Neural crest cell (in vitro differentiated cells): ENCODE data around the gene OLFM1. TPM values are rescaled to one million over a fixed set of nuclear protein-coding genes. Genes with fewer than 3 reads are reported as not detected.

Experiments
- DNase-seq: peaks from one replicate; pipeline ENCODE4 v3.0.0; 2021; ENCODE audit warnings: low read depth, mixed read lengths, low spot score
- H3K27ac Mint-ChIP-seq: one replicate; pipeline ENCODE4 v1.8.0; 2021; ENCODE audit warnings: mild to moderate bottlenecking, mixed read lengths; ENCODE audit not compliant: unreplicated experiment
- H3K27me3 Mint-ChIP-seq: 2 replicates; pipeline ENCODE4 v1.8.0; 2021; ENCODE audit warnings: low read depth, mild to moderate bottlenecking, mixed read lengths
- H3K36me3 Mint-ChIP-seq: 2 replicates; pipeline ENCODE4 v1.8.0; 2021; ENCODE audit warnings: low read depth, mild to moderate bottlenecking, mixed read lengths
- H3K4me1 Mint-ChIP-seq: 2 replicates; pipeline ENCODE4 v1.8.0; 2021; ENCODE audit warnings: mixed read lengths
- H3K4me3 Mint-ChIP-seq: one replicate; pipeline ENCODE4 v1.8.0; 2021; ENCODE audit warnings: mild to moderate bottlenecking, mixed read lengths
- H3K9me3 Mint-ChIP-seq: 2 replicates; pipeline ENCODE4 v1.8.0; 2021; ENCODE audit warnings: mixed read lengths
- total RNA-seq: library from RNA; stranded (reverse); gene quantifications from 2 replicates; pipeline ENCODE4 v1.2.1, GENCODE V29; 2021
- TF ChIP-seq, protein P1 (sequence below): fragments of 200-600 bp; sonication (generic); conservative IDR thresholded peaks from 2 replicates; pipeline ENCODE4 v1.5.0; 2021; ENCODE audit warnings: antibody characterized with exemption, mild to moderate bottlenecking

Gene OLFM1
- total RNA-seq, 1 donor from 2014 or later: 27.2 TPM

DNA sequence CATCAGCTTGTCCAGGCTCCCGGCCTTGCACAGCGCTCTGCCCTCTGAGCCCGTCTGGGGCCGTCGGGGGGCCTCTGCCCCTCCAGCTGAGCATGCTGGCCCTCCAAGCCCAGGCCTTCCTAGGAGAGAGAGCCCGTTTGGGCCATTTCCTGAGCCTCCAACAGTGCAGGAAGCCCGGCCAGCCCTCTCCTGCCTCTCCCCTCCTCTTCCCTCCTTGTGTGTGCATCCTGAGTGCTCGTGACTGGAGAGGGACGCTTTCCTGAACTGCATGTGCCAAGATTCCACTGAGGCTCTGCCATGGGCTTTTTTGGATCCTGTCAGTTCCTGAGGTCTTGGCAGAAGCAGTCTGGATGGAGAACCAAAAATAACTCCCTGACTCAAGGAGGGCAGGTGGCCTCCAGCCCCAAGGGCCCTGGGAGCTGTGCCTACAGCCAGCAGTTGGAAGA is 15.6 kb downstream of the OLFM1 start:
- no peaks in the 10 kb centered on the region for H3K36me3 Mint-ChIP-seq
- no peaks in the 10 kb centered on the region for H3K27me3 Mint-ChIP-seq
- H3K4me1 Mint-ChIP-seq: peaks cover 10% of the 10 kb centered on the region
- H3K27ac Mint-ChIP-seq: no peak overlapping the region
- H3K9me3 Mint-ChIP-seq: no peaks in the 10 kb centered on the region
- TF ChIP-seq, protein P1, sequence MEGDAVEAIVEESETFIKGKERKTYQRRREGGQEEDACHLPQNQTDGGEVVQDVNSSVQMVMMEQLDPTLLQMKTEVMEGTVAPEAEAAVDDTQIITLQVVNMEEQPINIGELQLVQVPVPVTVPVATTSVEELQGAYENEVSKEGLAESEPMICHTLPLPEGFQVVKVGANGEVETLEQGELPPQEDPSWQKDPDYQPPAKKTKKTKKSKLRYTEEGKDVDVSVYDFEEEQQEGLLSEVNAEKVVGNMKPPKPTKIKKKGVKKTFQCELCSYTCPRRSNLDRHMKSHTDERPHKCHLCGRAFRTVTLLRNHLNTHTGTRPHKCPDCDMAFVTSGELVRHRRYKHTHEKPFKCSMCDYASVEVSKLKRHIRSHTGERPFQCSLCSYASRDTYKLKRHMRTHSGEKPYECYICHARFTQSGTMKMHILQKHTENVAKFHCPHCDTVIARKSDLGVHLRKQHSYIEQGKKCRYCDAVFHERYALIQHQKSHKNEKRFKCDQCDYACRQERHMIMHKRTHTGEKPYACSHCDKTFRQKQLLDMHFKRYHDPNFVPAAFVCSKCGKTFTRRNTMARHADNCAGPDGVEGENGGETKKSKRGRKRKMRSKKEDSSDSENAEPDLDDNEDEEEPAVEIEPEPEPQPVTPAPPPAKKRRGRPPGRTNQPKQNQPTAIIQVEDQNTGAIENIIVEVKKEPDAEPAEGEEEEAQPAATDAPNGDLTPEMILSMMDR: no peak
- H3K4me3 Mint-ChIP-seq: no peak overlapping the region
- DNase-seq: no peak

DNA sequence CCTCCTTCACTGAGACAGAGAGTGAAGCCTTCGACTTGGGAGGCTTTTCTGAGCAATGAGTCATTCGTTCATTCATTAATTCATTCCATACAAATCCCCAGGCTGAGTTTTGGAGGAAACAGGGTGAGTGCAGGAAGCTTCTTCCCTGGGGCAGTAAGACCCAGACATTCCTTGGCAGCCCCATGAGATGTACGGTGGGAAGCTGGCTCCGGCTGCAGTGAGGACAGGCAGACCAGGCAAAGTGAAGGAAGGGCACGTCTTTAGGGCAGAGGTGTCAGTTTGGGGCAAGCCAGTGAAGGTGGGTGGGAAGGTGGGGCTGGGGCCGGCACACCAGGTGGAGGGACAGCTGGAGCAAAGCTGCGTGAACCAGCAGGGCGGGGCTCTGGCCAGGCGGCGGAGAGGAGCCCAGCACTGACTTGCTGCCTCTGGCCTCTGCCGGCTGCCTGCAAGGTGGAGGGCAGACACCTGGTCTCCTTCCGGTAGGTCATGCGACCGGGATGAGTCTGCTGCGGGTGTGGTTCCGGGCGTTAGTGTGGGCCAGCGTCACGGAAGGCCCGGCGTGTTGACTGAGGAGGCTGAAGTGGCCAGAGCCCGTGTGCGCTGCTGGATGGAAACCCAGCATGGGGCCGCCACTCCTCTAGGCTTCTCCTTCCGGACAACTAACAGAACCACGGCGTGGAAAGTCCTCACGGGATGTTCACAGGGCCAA is 16.6 kb downstream of the OLFM1 start:
- Mint-ChIP-seq H3K9me3 (no peaks in the 10 kb centered on the region), H3K36me3 (no peaks in the 10 kb centered on the region), H3K27ac (no peak overlapping the region), H3K4me1 (peaks cover 18% of the 10 kb centered on the region), H3K4me3 (no peak overlapping the region), H3K27me3 (no peaks in the 10 kb centered on the region)
- no peak for DNase-seq
- TF ChIP-seq, protein P1: no peak

- no peak overlapping the region for H3K4me3 Mint-ChIP-seq
- no peak for DNase-seq
- TF ChIP-seq, protein P1: no peak
- peaks cover 24% of the 10 kb centered on the region for H3K4me1 Mint-ChIP-seq
- no peaks in the 10 kb centered on the region for H3K9me3 Mint-ChIP-seq
- no peak overlapping the region for H3K27ac Mint-ChIP-seq
- no peaks in the 10 kb centered on the region for H3K36me3 Mint-ChIP-seq
- H3K27me3 Mint-ChIP-seq: no peaks in the 10 kb centered on the region
Measured at GRCh38 chr9:135104761-135105160, 17.3 kb downstream of the OLFM1 start.

- no peaks in the 10 kb centered on the region for H3K36me3 Mint-ChIP-seq
- no peak overlapping the region for H3K27ac Mint-ChIP-seq
- H3K27me3 Mint-ChIP-seq: no peaks in the 10 kb centered on the region
- H3K9me3 Mint-ChIP-seq: no peaks in the 10 kb centered on the region
- TF ChIP-seq, protein P1: no peak
- peaks cover 24% of the 10 kb centered on the region for H3K4me1 Mint-ChIP-seq
- DNase-seq: no peak
- H3K4me3 Mint-ChIP-seq: no peak overlapping the region
Measured at GRCh38 chr9:135105211-135105745, 17.8 kb downstream of the OLFM1 start.

DNA sequence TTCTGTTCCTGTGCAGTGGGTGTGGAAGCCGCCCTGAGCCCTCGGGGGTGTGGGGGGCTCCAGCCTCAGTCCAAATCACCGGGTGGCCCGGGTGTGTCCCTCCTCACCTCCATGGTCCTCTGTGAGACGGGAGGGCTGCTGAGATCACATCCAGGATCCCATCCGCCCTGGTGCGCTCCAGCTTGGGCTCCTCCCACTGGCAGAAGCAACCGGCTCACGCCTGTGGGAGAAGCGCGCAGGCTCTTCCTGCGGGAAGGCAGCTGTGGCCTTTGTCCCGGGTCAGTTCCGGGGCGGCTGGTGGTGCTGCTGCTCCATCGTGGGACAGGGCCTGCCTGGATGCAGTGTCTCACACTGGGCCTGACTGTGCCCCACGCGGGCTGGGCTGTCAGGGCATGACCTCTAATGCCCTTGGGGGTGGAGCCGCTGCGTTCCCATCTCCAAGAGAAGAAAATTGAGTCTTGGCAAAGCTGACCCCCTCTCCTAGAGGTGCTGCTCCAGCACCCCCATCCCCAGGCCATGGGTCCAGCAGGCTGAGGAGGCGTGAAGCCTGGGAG is 18.5 kb downstream of the OLFM1 start:
- TF ChIP-seq, protein P1: no peak
- Mint-ChIP-seq H3K27me3 (no peaks in the 10 kb centered on the region), H3K36me3 (no peaks in the 10 kb centered on the region), H3K4me1 (peaks cover 27% of the 10 kb centered on the region), H3K27ac (no peak overlapping the region), H3K4me3 (no peak overlapping the region), H3K9me3 (no peaks in the 10 kb centered on the region)
- DNase-seq: no peak
